Choroid plexus epithelial cell (primary cell): ENCODE results near the gene OPHN1.
A peak's percentile ranks its signal among the peaks of the same experiment; 100 is the strongest.

Experiments
- DNase-seq: peaks from one replicate; pipeline ENCODE4 v3.0.0-alpha.2; 2010; ENCODE audit warnings: low read depth
- H3K4me3 ChIP-seq: 2 replicates; pipeline ENCODE4 v1.5.1; 2011; ENCODE audit warnings: low read depth, mild to moderate bottlenecking, control low read depth, low read length, moderate library complexity
- CTCF ChIP-seq: conservative IDR thresholded peaks from 2 replicates; pipeline ENCODE4 v1.5.1; 2011; ENCODE audit warnings: low read depth, mild to moderate bottlenecking, control low read depth, inconsistent platforms, low read length, moderate library complexity

Gene OPHN1

DNA sequence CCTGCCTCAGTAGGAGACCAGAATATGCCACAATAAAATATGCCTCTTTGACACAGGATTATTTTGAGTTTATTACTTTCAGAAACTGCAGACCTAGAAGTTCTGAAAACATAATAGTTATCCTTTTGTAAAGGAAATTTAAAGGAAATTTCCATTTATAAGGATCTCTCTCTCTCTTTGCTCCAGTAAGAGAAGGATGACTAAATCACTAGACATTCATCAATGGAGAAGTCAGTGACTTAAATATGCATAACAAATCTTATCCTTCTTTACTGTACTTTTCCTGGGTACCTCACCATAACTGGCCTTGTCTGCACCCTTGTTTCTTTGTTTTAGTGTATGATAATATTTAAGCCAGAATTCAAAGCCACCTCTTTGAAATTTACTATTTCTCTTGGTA lies 28.3 kb upstream of the OPHN1 start:
- DNase-seq = no peak
- H3K4me3 ChIP-seq = no peak overlapping the region
- no peak for TF ChIP-seq CTCF

- no peak for DNase-seq
- no peak for TF ChIP-seq CTCF
Observed at GRCh38 chrX:68461093-68461492, 27.8 kb upstream of the OPHN1 start.

DNA sequence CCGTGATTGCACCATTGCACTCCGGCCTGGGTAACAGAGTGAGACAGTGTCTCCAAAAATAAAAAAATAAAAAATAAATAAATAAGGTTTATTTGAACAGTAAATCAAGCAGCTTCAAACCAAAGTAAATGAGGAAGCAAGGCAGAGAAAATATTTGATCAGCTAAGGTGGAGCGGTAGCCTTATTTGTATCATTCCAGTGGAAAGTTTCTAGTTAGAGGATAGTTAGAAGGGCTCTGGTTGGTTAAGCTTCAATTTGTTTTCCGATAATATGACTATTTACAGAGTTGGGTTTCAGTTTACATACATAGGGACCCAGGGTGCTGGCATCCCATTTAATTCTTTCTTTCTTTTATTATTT lies 21.8 kb upstream of the OPHN1 start:
- DNase-seq = no peak
- no peak for TF ChIP-seq CTCF

More at GRCh38 chrX:68461093-68461492, 27.8 kb upstream of the OPHN1 start:
- H3K4me3 ChIP-seq = no peak overlapping the region

GRCh38 chrX:68454476-68455150 lies 21.3 kb upstream of the OPHN1 start:
- DNase-seq = no peak
- no peak overlapping the region for H3K4me3 ChIP-seq
- TF ChIP-seq CTCF = no peak

More for the DNA sequence above, 21.8 kb upstream of the OPHN1 start:
- H3K4me3 ChIP-seq = no peak overlapping the region

DNA sequence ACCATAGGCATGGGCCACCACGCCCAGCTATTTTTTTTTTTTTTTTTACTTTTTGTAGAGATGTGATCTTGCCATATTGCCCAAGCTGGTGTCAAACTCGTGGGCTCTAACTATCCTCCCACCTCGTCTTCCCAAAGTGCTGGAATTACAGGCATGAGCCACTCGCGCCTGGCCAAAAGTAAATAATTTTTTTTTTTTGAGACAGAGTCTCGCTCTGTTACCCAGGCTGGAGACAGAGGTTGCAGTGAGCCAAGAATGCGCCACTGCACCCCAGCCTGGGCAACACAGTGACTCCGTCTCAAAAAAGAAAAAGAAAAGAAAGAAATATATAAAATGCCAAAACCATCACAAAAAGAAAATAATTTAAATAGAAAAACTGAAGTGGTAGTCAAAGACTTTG lies 18.4 kb upstream of the OPHN1 start:
- no peak for TF ChIP-seq CTCF
- no peak for DNase-seq
- H3K4me3 ChIP-seq = no peak overlapping the region

DNA sequence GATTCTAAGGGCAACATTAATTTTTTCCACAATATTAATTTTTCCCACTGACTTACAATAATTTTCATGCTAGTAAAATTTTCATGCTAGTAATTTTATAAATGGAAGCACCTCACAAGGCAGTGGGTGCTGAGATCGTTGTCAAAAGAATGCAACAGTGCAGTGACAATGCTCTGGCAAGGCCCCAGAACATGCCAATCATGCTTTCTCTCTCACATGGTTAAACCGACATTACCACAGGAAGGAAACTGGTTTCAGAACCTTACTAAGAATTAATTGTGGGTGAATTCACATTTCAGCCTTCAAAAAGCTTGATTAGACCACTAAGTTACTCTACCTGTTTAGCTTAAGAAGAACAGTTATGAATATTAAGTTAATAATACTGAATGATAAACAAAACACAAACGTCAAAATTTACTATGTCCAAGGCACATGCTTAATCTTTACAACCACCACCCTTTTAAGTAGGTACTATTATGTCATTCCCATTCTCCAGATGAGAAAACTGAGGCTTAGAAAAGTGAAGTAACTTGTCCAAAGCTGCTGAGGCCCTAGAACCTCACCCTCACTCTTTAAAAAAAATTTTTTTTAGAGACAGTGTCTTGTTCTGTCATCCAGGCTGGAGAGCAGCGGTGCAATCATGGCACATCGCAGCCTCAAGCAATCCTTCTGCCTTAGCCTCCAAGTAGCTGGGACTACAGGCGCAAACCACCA lies 10.0 kb upstream of the OPHN1 start:
- no peak overlapping the region for H3K4me3 ChIP-seq
- peak; percentile 70 for DNase-seq
- TF ChIP-seq CTCF = no peak

DNA sequence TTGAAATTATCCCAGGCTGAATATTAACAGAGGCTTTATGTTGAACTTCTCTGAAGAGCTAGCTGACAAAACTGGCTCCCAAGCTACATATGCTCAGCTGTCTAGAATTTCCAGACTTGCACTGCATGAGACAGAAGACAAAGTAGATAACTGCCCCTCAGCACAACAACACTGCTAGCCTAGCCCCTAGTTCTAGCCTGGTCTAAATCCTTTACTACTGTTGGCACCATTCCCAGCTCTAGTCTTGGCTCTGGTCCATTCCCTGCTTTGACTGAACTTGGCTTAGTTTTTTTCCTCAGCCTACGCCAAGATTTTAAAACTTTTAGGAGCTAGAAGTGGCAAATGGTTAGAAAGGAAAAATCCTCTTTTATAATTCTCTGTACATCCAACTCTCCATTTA lies 7.6 kb upstream of the OPHN1 start:
- no peak overlapping the region for H3K4me3 ChIP-seq
- peak; percentile 75 for DNase-seq
- no peak for TF ChIP-seq CTCF
